Measurements from ENCODE around the gene FCN3. TPM values are rescaled to one million over a fixed set of nuclear protein-coding genes. Genes with fewer than 3 reads are reported as not detected.

FCN3 gene
- total RNA-seq, 1 experiment from 2014 or later = 0.22 TPM

DNA sequence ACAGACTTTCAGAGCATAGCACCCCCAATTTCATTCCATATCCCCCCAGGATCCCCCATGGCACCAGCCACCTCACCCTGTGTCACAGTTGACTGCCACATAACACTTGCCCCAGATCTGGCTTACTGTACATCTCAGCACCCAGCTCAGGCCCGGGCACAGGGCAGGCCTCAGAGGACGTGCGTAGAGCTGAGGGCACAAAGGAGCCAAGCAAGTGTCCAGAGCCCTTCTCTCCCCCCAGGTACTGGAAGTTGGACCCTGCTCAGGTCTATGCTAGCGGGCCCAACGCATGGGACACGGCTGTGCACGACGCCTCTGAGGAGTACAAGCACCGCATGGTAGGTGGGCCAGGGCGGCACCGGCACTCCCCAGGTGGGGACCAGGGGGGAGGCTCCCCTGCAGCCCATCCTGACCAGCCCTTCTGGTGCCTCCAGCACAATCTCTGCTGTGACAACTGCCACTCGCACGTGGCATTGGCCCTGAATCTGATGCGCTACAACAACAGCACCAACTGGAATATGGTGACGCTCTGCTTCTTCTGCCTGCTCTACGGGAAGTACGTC lies 40.8 kb downstream of the FCN3 start:
- Mint-ChIP-seq H3K27me3 (ENCODE audit: low read depth) (no peaks in the 10 kb centered on the region), H3K36me3 (ENCODE audit: insufficient read depth in 1 of 3, low read depth in 3 of 3) (peaks cover 25 to 58% (median 51%) of the 10 kb centered on the region in 3 experiments; a peak in 6 of 7 replicates), H3K4me1 (peaks cover 3 to 5% of the 10 kb centered on the region in 2 experiments; a peak in 3 of 4 replicates), H3K27ac (no peak overlapping the region; a peak in 1 of 7 replicates), H3K9me3 (no peaks in the 10 kb centered on the region), H3K4me3 (no peak overlapping the region)
- H3K79me2 ChIP-seq (ENCODE audit: insufficient read depth, low read length) = no peaks in the 10 kb centered on the region
- no peak overlapping the region for H3K14ac ChIP-seq (ENCODE audit: insufficient read depth, low read length)
- no peak overlapping the region for H3K4me2 ChIP-seq (ENCODE audit: insufficient read depth, insufficient read length, low read length)
- no peak overlapping the region for H3K23ac ChIP-seq (ENCODE audit: insufficient read length, low read depth, low read length)
- no peak overlapping the region for H2BK120ac ChIP-seq (ENCODE audit: low read depth, low read length, poor library complexity, severe bottlenecking)
- H2AFZ ChIP-seq (ENCODE audit: low read length) = no peak overlapping the region
- DNase-seq = no peak
- no peaks in the 10 kb centered on the region for H3K4me1 ChIP-seq (ENCODE audit: insufficient read depth, low read length)
- no peak overlapping the region for H3K56ac ChIP-seq (ENCODE audit: insufficient read length, low read depth, low read length)
- H4K91ac ChIP-seq (ENCODE audit: insufficient read length, low read depth, low read length) = no peak overlapping the region
- H3K79me1 ChIP-seq (ENCODE audit: insufficient read depth, low read depth, low read length, poor library complexity, severe bottlenecking) = no peaks in the 10 kb centered on the region
- H3K9ac ChIP-seq (ENCODE audit: extremely low read depth, insufficient read length, low read length) = no peak overlapping the region
- H2BK12ac ChIP-seq (ENCODE audit: insufficient read length, low read depth, low read length) = no peak overlapping the region
- H4K8ac ChIP-seq (replicated peaks; ENCODE audit: insufficient read length, low read depth, low read length) = no peak overlapping the region
- no peaks in the 10 kb centered on the region for H4K20me1 ChIP-seq (ENCODE audit: control insufficient read depth, insufficient read depth, insufficient read length)
- no CpG with 5 or more reads among the region's 17 CpGs for WGBS (ENCODE audit: extremely low coverage, insufficient read length, low lambda C conversion rate)
- H3K9me3 ChIP-seq (ENCODE audit: control insufficient read depth, low read depth, low read length) = no peaks in the 10 kb centered on the region
- no peak overlapping the region for H2AK5ac ChIP-seq (ENCODE audit: insufficient read length, low read length)
- no peaks in the 10 kb centered on the region for H3K23me2 ChIP-seq (ENCODE audit: insufficient read length, low read depth, low read length, poor library complexity, severe bottlenecking)
- TF ChIP-seq, protein P1, sequence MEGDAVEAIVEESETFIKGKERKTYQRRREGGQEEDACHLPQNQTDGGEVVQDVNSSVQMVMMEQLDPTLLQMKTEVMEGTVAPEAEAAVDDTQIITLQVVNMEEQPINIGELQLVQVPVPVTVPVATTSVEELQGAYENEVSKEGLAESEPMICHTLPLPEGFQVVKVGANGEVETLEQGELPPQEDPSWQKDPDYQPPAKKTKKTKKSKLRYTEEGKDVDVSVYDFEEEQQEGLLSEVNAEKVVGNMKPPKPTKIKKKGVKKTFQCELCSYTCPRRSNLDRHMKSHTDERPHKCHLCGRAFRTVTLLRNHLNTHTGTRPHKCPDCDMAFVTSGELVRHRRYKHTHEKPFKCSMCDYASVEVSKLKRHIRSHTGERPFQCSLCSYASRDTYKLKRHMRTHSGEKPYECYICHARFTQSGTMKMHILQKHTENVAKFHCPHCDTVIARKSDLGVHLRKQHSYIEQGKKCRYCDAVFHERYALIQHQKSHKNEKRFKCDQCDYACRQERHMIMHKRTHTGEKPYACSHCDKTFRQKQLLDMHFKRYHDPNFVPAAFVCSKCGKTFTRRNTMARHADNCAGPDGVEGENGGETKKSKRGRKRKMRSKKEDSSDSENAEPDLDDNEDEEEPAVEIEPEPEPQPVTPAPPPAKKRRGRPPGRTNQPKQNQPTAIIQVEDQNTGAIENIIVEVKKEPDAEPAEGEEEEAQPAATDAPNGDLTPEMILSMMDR (conservative IDR thresholded peaks at IDR 0.05) = no peak
- no peaks in the 10 kb centered on the region for H3K27me3 ChIP-seq (ENCODE audit: insufficient read depth, low read length)
- H2BK5ac ChIP-seq (ENCODE audit: insufficient read length, low read length) = no peak overlapping the region
- H2BK15ac ChIP-seq (ENCODE audit: low read depth, low read length) = no peak overlapping the region
- H3K27ac ChIP-seq (ENCODE audit: insufficient read length, low read depth, low read length) = no peak overlapping the region
- no peak overlapping the region for H3K18ac ChIP-seq (ENCODE audit: insufficient read length, low read depth, low read length)
- H3K4ac ChIP-seq (ENCODE audit: low read depth, low read length) = no peak overlapping the region
- H4K5ac ChIP-seq (ENCODE audit: insufficient read length, low read depth, low read length) = no peak overlapping the region
- no peak overlapping the region for H2BK20ac ChIP-seq (ENCODE audit: low read depth, low read length, poor library complexity, severe bottlenecking)
- H3T11ph ChIP-seq (ENCODE audit: low read length) = no peak overlapping the region

All from H9 (cell line).